PC-9 (cell line): ENCODE results near the gene CRELD1. TPM values are rescaled to one million over a fixed set of nuclear protein-coding genes. Genes with fewer than 3 reads are reported as not detected.
"Not testable (repeated sequence)": the region's sequence is repeated elsewhere in the genome, so short reads cannot be mapped to it uniquely, and the experiment has no call there.

Experiments
- BruUV-seq: library from RNA; stranded (reverse); fragments of 400-500 nt; replicated peaks from 2 replicates; lab custom pipeline; 2021; lab: Mats Ljungman, UMichigan
- CTCF ChIA-PET: fragments of 300-600 bp; sonication (Branson Sonifier 250); formaldehyde crosslinking; loops from one replicate; lab custom pipeline; 2022; ENCODE audit warnings: antibody characterized with exemption; lab: Charles Lee
- POLR2A ChIA-PET: fragments of 300-600 bp; sonication (Branson Sonifier 250); formaldehyde crosslinking; loops from one replicate; lab custom pipeline; 2022; ENCODE audit warnings: antibody characterized with exemption; ENCODE audit not compliant: unreplicated experiment; lab: Charles Lee
- DNase-seq, 2 experiments: peaks; one replicate each; pipeline versions ENCODE4 v3.0.0 to v3.0.0-alpha.2; 2015 to 2022; ENCODE audit warnings: mixed read lengths in 1 of 2
- H2AFZ ChIP-seq: fragments of 200-600 bp; sonication (generic); 2 replicates; pipeline ENCODE4 v1.8.1; 2017; ENCODE audit warnings: antibody characterized with exemption
- H3F3A ChIP-seq: fragments of 200-600 bp; sonication (generic); 2 replicates; pipeline ENCODE4 v1.8.1; 2017; ENCODE audit warnings: antibody characterized with exemption, mild to moderate bottlenecking, low read depth; ENCODE audit not compliant: insufficient read depth
- H3K27ac ChIP-seq: fragments of 200-600 bp; sonication (generic); 2 replicates; pipeline ENCODE4 v1.6.1; 2016; ENCODE audit warnings: mixed run types
- H3K27me3 ChIP-seq: fragments of 200-600 bp; sonication (generic); 2 replicates; pipeline ENCODE4 v1.6.1; 2016; ENCODE audit warnings: low read depth, mixed run types; ENCODE audit not compliant: insufficient read depth
- H3K36me3 ChIP-seq: fragments of 200-600 bp; sonication (generic); 2 replicates; pipeline ENCODE4 v1.6.1; 2016; ENCODE audit warnings: low read depth, mixed run types
- H3K4me1 ChIP-seq: fragments of 200-600 bp; sonication (generic); replicated peaks from 2 replicates; pipeline ENCODE4 v1.6.1; 2016; ENCODE audit warnings: mixed run types; ENCODE audit not compliant: insufficient read depth
- H3K4me2 ChIP-seq: fragments of 200-600 bp; sonication (generic); 2 replicates; pipeline ENCODE4 v1.6.1; 2017; ENCODE audit warnings: mixed run types
- H3K4me3 ChIP-seq: fragments of 200-600 bp; sonication (generic); 2 replicates; pipeline ENCODE4 v1.6.1; 2016; ENCODE audit warnings: mixed run types
- H3K79me2 ChIP-seq: fragments of 200-600 bp; sonication (generic); 2 replicates; pipeline ENCODE4 v1.6.1; 2017; ENCODE audit warnings: low read depth, mixed run types
- H3K9me2 ChIP-seq: fragments of 200-600 bp; sonication (generic); 2 replicates; pipeline ENCODE4 v1.8.1; 2017; ENCODE audit warnings: mild to moderate bottlenecking; ENCODE audit not compliant: insufficient read depth
- H3K9me3 ChIP-seq: fragments of 200-600 bp; sonication (generic); 2 replicates; pipeline ENCODE4 v1.8.1; 2016; ENCODE audit warnings: low read depth; ENCODE audit not compliant: insufficient read depth
- H4K20me1 ChIP-seq: fragments of 200-600 bp; sonication (generic); 2 replicates; pipeline ENCODE4 v1.8.1; 2017; ENCODE audit not compliant: insufficient read depth
- CTCF ChIP-seq: fragments of 200-600 bp; sonication (generic); conservative IDR thresholded peaks from 2 replicates; pipeline ENCODE4 v1.6.1; 2017; ENCODE audit warnings: mixed run types, antibody characterized with exemption, mild to moderate bottlenecking, moderate library complexity
- EZH2 ChIP-seq: fragments of 200-600 bp; sonication (generic); IDR thresholded peaks from 2 replicates; pipeline ENCODE4 v1.8.0; 2017; ENCODE audit warnings: antibody characterized with exemption, low read depth
- intact Hi-C: fragments of 100-400 bp; cut with micrococcal nuclease; formaldehyde crosslinking; loops from one replicate; pipeline ENCODE4 v1.10.0; 2022; ENCODE audit not compliant: unreplicated experiment
- total RNA-seq: library from RNA; stranded (reverse); gene quantifications from 2 replicates; pipeline ENCODE4 v1.2.3, GENCODE V29; 2021

The CRELD1 gene
- total RNA-seq, 1 experiment from 2014 or later: 30.7 TPM

GRCh38 chr3:9937486-9938238 is 4.0 kb downstream of the CRELD1 start:
- H3K27ac ChIP-seq: no peak overlapping the region
- H4K20me1 ChIP-seq: no peaks in the 10 kb centered on the region
- no peak overlapping the region for H3K4me2 ChIP-seq
- H2AFZ ChIP-seq: no peak overlapping the region
- peaks cover 17% of the 10 kb centered on the region for H3K36me3 ChIP-seq
- peaks cover 16% of the 10 kb centered on the region for H3K4me1 ChIP-seq
- H3K27me3 ChIP-seq: no peaks in the 10 kb centered on the region
- ChIA-PET CTCF (no interaction called here), POLR2A (no interaction called here)
- H3F3A ChIP-seq: peaks cover 22% of the 10 kb centered on the region; the same call in 1 of the 2 replicates
- H3K9me2 ChIP-seq: no peaks in the 10 kb centered on the region
- no peaks in the 10 kb centered on the region for H3K9me3 ChIP-seq
- intact Hi-C loops: no loop called here
- BruUV-seq: no TSS peak
- DNase-seq: no peak
- TF ChIP-seq EZH2 (no peak), CTCF (no peak)
- H3K79me2 ChIP-seq: peaks cover 15% of the 10 kb centered on the region
- no peak overlapping the region for H3K4me3 ChIP-seq

- ChIA-PET POLR2A (no interaction called here), CTCF (no interaction called here)
- no peak overlapping the region for H3K4me3 ChIP-seq
- peaks cover 14% of the 10 kb centered on the region for H3K79me2 ChIP-seq
- H3K27me3 ChIP-seq: no peaks in the 10 kb centered on the region
- peaks cover 21% of the 10 kb centered on the region; the same call in 1 of the 2 replicates for H3F3A ChIP-seq
- intact Hi-C loops: no loop called here
- no peak overlapping the region for H3K4me2 ChIP-seq
- no peaks in the 10 kb centered on the region for H3K9me2 ChIP-seq
- DNase-seq: no peak
- H2AFZ ChIP-seq: no peak overlapping the region
- no peaks in the 10 kb centered on the region for H3K9me3 ChIP-seq
- TF ChIP-seq CTCF: no peak
- TF ChIP-seq EZH2: no peak
- H4K20me1 ChIP-seq: no peaks in the 10 kb centered on the region
- H3K27ac ChIP-seq: no peak overlapping the region
- no TSS peak for BruUV-seq
- H3K4me1 ChIP-seq: peaks cover 13% of the 10 kb centered on the region
- peaks cover 17% of the 10 kb centered on the region for H3K36me3 ChIP-seq
These were observed 5.3 kb downstream of the CRELD1 start for GRCh38 chr3:9938966-9939365.

- DNase-seq, H3K9me2 ChIP-seq, H3K27ac ChIP-seq, H3K4me2 ChIP-seq, H3K4me1 ChIP-seq, H3K79me2 ChIP-seq, H2AFZ ChIP-seq, H3K4me3 ChIP-seq, POLR2A ChIA-PET, CTCF ChIA-PET, BruUV-seq, H3K27me3 ChIP-seq, H3K9me3 ChIP-seq, H4K20me1 ChIP-seq: not testable (repeated sequence)
- intact Hi-C loops: loop anchor here (10.0 kb wide), 1 partner anchor 225 kb away; no protein-coding TSS in a partner anchor
- peaks cover 25% of the 10 kb centered on the region; the same call in 1 of the 2 replicates for H3F3A ChIP-seq
- H3K36me3 ChIP-seq: peaks cover 17% of the 10 kb centered on the region
These were observed 6.3 kb downstream of the CRELD1 start for GRCh38 chr3:9939906-9940305.
